GM10847 (cell line): ENCODE measurements around the gene CUL9.

ENCODE experiments used
- POLR2A ChIP-seq: IDR thresholded peaks from 2 replicates; pipeline ENCODE4 v1.6.1; 2011; ENCODE audit not compliant: insufficient read length; ENCODE audit errors: extremely low read depth

CUL9 gene

GRCh38 chr6:43229803-43230620, 48.0 kb downstream of the CUL9 start:
- no peak for TF ChIP-seq POLR2A

- no peak for TF ChIP-seq POLR2A
These were observed 49.1 kb downstream of the CUL9 start for GRCh38 chr6:43231053-43231452.

- TF ChIP-seq POLR2A, result no peak
These were observed 49.9 kb downstream of the CUL9 start for GRCh38 chr6:43231735-43232450.

GRCh38 chr6:43235841-43236240, 53.8 kb downstream of the CUL9 start:
- TF ChIP-seq POLR2A, result no peak

- no peak for TF ChIP-seq POLR2A
These were observed 57.1 kb downstream of the CUL9 start for GRCh38 chr6:43239054-43239453.

GRCh38 chr6:43240950-43241349, 59.0 kb downstream of the CUL9 start:
- TF ChIP-seq POLR2A, result no peak

GRCh38 chr6:43241446-43241845, 59.5 kb downstream of the CUL9 start:
- no peak for TF ChIP-seq POLR2A

- TF ChIP-seq POLR2A, result no peak
These were observed 61.1 kb downstream of the CUL9 start, which contains the start of gene TTBK1 for GRCh38 chr6:43242908-43243663. Gene TTBK1, plus strand, starts transcription at chr6:43243481. Its CDS starts 3,180 bp downstream, at chr6:43246661.

- no peak for TF ChIP-seq POLR2A
These were observed 61.8 kb downstream of the CUL9 start for GRCh38 chr6:43243664-43244321.

GRCh38 chr6:43246301-43247113, 64.5 kb downstream of the CUL9 start:
- TF ChIP-seq POLR2A, result no peak

GRCh38 chr6:43247114-43247999, 65.4 kb downstream of the CUL9 start:
- no peak for TF ChIP-seq POLR2A

- TF ChIP-seq POLR2A, result no peak
These were observed 66.1 kb downstream of the CUL9 start for GRCh38 chr6:43248101-43248500.

- no peak for TF ChIP-seq POLR2A
These were observed 66.8 kb downstream of the CUL9 start for GRCh38 chr6:43248791-43249190.
